ENCODE data around the gene SFMBT2.
"Not testable (repeated sequence)": the region's sequence is repeated elsewhere in the genome, so short reads cannot be mapped to it uniquely, and the experiment has no call there.

SFMBT2 gene

GRCh38 chr10:7320072-7320471 lies 90.8 kb downstream of the SFMBT2 start:
- DNase-seq (ENCODE audit: low spot score): no peak

- DNase-seq (ENCODE audit: low spot score): no peak
Observed at GRCh38 chr10:7319632-7320031, 91.2 kb downstream of the SFMBT2 start.

GRCh38 chr10:7318836-7319235 lies 92.0 kb downstream of the SFMBT2 start:
- DNase-seq (ENCODE audit: low spot score): peak; percentile 41

- DNase-seq (ENCODE audit: low spot score): peak; percentile 52
Observed at GRCh38 chr10:7317786-7318446, 92.9 kb downstream of the SFMBT2 start.

GRCh38 chr10:7316839-7317238 lies 94.0 kb downstream of the SFMBT2 start:
- DNase-seq (ENCODE audit: low spot score): no peak

GRCh38 chr10:7315906-7316305 lies 94.9 kb downstream of the SFMBT2 start:
- peak; percentile 84 for DNase-seq (ENCODE audit: low spot score)

- DNase-seq (ENCODE audit: low spot score): no peak
Observed at GRCh38 chr10:7314170-7314569, 96.7 kb downstream of the SFMBT2 start.

- no peak for DNase-seq (ENCODE audit: low spot score)
Observed at GRCh38 chr10:7312488-7312857, 98.4 kb downstream of the SFMBT2 start.

- not testable (repeated sequence) for DNase-seq (ENCODE audit: low spot score)
Observed at GRCh38 chr10:7311850-7312487, 98.9 kb downstream of the SFMBT2 start.

- no peak for DNase-seq (ENCODE audit: low spot score)
Observed at GRCh38 chr10:7311218-7311849, 99.5 kb downstream of the SFMBT2 start.

GRCh38 chr10:7310076-7310475 lies 100.8 kb downstream of the SFMBT2 start:
- DNase-seq (ENCODE audit: low spot score): no peak

GRCh38 chr10:7308826-7309225 lies 102.0 kb downstream of the SFMBT2 start:
- no peak for DNase-seq (ENCODE audit: low spot score)

GRCh38 chr10:7306616-7307015 lies 104.2 kb downstream of the SFMBT2 start:
- DNase-seq (ENCODE audit: low spot score): no peak

GRCh38 chr10:7306147-7306546 lies 104.7 kb downstream of the SFMBT2 start:
- no peak for DNase-seq (ENCODE audit: low spot score)

GRCh38 chr10:7305053-7305452 lies 105.8 kb downstream of the SFMBT2 start:
- DNase-seq (ENCODE audit: low spot score): no peak

- no peak for DNase-seq (ENCODE audit: low spot score)
Observed at GRCh38 chr10:7304110-7304509, 106.7 kb downstream of the SFMBT2 start.

GRCh38 chr10:7302930-7303557 lies 107.8 kb downstream of the SFMBT2 start:
- DNase-seq (ENCODE audit: low spot score): no peak

- no peak for DNase-seq (ENCODE audit: low spot score)
Observed at GRCh38 chr10:7302392-7302906, 108.4 kb downstream of the SFMBT2 start.

- no peak for DNase-seq (ENCODE audit: low spot score)
Observed at GRCh38 chr10:7301006-7301778, 109.6 kb downstream of the SFMBT2 start.

GRCh38 chr10:7300384-7300971 lies 110.4 kb downstream of the SFMBT2 start:
- no peak for DNase-seq (ENCODE audit: low spot score)

GRCh38 chr10:7299601-7300325 lies 111.1 kb downstream of the SFMBT2 start:
- DNase-seq (ENCODE audit: low spot score): not testable (repeated sequence)

All from cerebellar cortex (tissue), 1 donor.